Mesothelial cell of epicardium (in vitro differentiated cells): ENCODE data around the gene GAL3ST2. TPM values are rescaled to one million over a fixed set of nuclear protein-coding genes. Genes with fewer than 3 reads are reported as not detected.

Experiments used
- DNase-seq, 2 experiments: peaks; one replicate each; pipeline ENCODE4 v3.0.0; 2021; ENCODE audit warnings: low spot score in 2 of 2; ENCODE audit not compliant: unreplicated experiment in 2 of 2
- H3K27ac Mint-ChIP-seq: 2 replicates; pipeline ENCODE4 v1.8.0; 2021; ENCODE audit warnings: mixed read lengths
- H3K27me3 Mint-ChIP-seq: 2 replicates; pipeline ENCODE4 v1.8.0; 2021; ENCODE audit warnings: low read depth, mixed read lengths
- H3K36me3 Mint-ChIP-seq: 2 replicates; pipeline ENCODE4 v1.8.0; 2021; ENCODE audit warnings: mixed read lengths
- H3K4me1 Mint-ChIP-seq: 2 replicates; pipeline ENCODE4 v1.8.0; 2021; ENCODE audit warnings: mixed read lengths
- H3K4me3 Mint-ChIP-seq: 2 replicates; pipeline ENCODE4 v1.8.0; 2021; ENCODE audit warnings: mild to moderate bottlenecking, moderate library complexity, mixed read lengths
- H3K9me3 Mint-ChIP-seq: 2 replicates; pipeline ENCODE4 v1.8.0; 2021; ENCODE audit warnings: mixed read lengths
- total RNA-seq: library from RNA; stranded (reverse); gene quantifications from 3 replicates; pipeline ENCODE4 v1.2.1, GENCODE V29; 2021
- TF ChIP-seq, protein P1 (sequence below): fragments of 200-600 bp; sonication (generic); IDR thresholded peaks from one replicate; pipeline ENCODE4 v1.5.0; 2021; ENCODE audit warnings: antibody characterized with exemption; ENCODE audit not compliant: unreplicated experiment

The GAL3ST2 gene
- 0.86 to 1.1 TPM (median 1.1 TPM) in 3 replicates for total RNA-seq

- no peaks in the 10 kb centered on the region for H3K27me3 Mint-ChIP-seq
- H3K4me1 Mint-ChIP-seq: peaks cover 18% of the 10 kb centered on the region
- peaks cover 1% of the 10 kb centered on the region for H3K36me3 Mint-ChIP-seq
- peaks cover 10% of the 10 kb centered on the region for H3K9me3 Mint-ChIP-seq
- H3K27ac Mint-ChIP-seq: no peak within 1 kb of the TSS
- DNase-seq: peak in 1 of 2 experiments; percentile 33
- H3K4me3 Mint-ChIP-seq: no peak within 1 kb of the TSS
- TF ChIP-seq, protein P1, sequence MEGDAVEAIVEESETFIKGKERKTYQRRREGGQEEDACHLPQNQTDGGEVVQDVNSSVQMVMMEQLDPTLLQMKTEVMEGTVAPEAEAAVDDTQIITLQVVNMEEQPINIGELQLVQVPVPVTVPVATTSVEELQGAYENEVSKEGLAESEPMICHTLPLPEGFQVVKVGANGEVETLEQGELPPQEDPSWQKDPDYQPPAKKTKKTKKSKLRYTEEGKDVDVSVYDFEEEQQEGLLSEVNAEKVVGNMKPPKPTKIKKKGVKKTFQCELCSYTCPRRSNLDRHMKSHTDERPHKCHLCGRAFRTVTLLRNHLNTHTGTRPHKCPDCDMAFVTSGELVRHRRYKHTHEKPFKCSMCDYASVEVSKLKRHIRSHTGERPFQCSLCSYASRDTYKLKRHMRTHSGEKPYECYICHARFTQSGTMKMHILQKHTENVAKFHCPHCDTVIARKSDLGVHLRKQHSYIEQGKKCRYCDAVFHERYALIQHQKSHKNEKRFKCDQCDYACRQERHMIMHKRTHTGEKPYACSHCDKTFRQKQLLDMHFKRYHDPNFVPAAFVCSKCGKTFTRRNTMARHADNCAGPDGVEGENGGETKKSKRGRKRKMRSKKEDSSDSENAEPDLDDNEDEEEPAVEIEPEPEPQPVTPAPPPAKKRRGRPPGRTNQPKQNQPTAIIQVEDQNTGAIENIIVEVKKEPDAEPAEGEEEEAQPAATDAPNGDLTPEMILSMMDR: no peak
Measured at GRCh38 chr2:241776336-241777169, at the start of gene GAL3ST2. Gene GAL3ST2 (plus strand): TSS chr2:241776822. CDS start chr2:241776956, 134 bp downstream.

DNA sequence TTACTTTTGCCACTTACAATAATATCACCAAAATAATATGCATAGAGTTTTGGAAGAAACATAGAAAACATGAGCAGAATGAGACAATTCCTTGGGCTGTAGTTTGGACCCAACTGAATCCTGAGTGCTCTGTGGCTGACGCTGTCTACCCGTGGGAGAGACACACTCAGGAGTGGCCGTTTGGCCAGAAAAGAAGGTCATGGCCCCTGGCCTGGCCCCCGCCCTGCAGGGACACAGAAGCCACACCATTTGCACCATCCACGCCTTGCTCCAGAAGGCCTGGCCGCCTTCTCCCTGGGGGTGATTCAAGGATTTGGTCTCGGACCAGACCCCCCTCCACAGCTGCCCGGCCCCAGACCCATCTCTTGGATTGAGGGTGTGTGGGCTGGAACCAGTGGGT lies 48.6 kb upstream of the GAL3ST2 start:
- Mint-ChIP-seq H3K4me1 (peaks cover 5% of the 10 kb centered on the region), H3K4me3 (no peak overlapping the region), H3K27ac (no peak overlapping the region), H3K36me3 (peaks cover 30% of the 10 kb centered on the region), H3K9me3 (peaks cover 13% of the 10 kb centered on the region), H3K27me3 (no peaks in the 10 kb centered on the region)
- no peak for DNase-seq
- TF ChIP-seq, protein P1: no peak

DNA sequence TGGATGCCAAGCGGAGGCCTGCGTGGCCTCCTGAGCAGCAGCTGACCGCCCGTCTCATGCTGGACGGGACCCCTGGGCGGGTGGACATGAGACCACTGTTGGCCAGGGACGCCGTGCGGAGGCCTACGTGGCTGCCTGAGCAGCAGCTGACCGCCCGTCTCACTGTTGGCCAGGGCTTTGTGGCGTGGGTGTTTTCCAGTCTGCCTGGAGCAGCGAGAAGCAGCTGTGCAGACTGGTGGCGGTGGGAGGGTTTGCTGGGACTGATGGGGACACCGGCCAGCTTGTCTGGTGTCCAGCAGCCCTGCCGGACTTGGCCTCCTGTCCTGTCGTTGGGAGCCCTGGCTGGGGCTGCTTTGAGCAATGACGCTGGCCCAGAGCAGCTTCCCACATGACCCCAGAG lies 48.0 kb upstream of the GAL3ST2 start:
- peaks cover 24% of the 10 kb centered on the region for H3K36me3 Mint-ChIP-seq
- peaks cover 5% of the 10 kb centered on the region for H3K4me1 Mint-ChIP-seq
- TF ChIP-seq, protein P1: no peak
- H3K27me3 Mint-ChIP-seq: no peaks in the 10 kb centered on the region
- H3K4me3 Mint-ChIP-seq: no peak overlapping the region
- peaks cover 7% of the 10 kb centered on the region for H3K9me3 Mint-ChIP-seq
- no peak for DNase-seq
- no peak overlapping the region for H3K27ac Mint-ChIP-seq

DNA sequence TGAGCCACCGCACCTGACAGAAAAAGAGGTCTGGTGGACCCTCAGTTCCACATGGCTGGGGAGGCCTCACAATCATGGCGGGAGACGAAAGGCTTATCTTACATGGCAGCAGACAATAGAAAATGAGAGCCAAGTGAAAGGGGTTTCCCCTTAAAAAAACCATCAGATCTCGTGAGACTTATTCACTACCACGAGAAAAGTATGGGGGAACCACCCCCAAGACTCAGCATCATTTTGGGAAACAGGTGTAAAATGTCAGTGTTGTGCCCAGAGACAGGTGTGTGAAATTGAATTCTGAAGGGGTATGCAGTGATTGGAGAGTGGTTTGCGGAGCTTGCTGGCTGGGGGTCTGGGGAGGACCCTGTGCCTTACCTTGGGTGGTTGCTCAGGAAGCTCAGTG lies 46.8 kb upstream of the GAL3ST2 start:
- Mint-ChIP-seq H3K9me3 (peaks cover 4% of the 10 kb centered on the region), H3K27ac (no peak overlapping the region), H3K36me3 (peaks cover 12% of the 10 kb centered on the region), H3K4me1 (peaks cover 5% of the 10 kb centered on the region), H3K4me3 (no peak overlapping the region), H3K27me3 (no peaks in the 10 kb centered on the region)
- DNase-seq: no peak
- TF ChIP-seq, protein P1: no peak

- no peak for DNase-seq
- Mint-ChIP-seq H3K9me3 (peaks cover under 1% of the 10 kb centered on the region), H3K4me3 (no peak overlapping the region), H3K4me1 (peaks cover 10% of the 10 kb centered on the region), H3K36me3 (peaks cover 7% of the 10 kb centered on the region), H3K27me3 (no peaks in the 10 kb centered on the region), H3K27ac (no peak overlapping the region)
- TF ChIP-seq, protein P1: no peak
Measured at GRCh38 chr2:241730671-241731293, 45.8 kb upstream of the GAL3ST2 start.
